GM12878 (cell line): ENCODE results near the gene LAMA4. TPM values are rescaled to one million over a fixed set of nuclear protein-coding genes. Genes with fewer than 3 reads are reported as not detected.

Source experiments
- ATAC-seq: fragments of 200-7000 bp; cut with Tn5 transposase; 3 replicates; pipeline ENCODE4 v1.9.1; 2020; ENCODE audit warnings: mild to moderate bottlenecking, moderate library complexity
- BruUV-seq: library from RNA; stranded (reverse); fragments of 400-500 nt; replicated peaks from 2 replicates; lab custom pipeline; 2021; lab: Mats Ljungman, UMichigan
- CTCF ChIA-PET: fragments of 300-600 bp; sonication (Branson Sonifier 250); formaldehyde crosslinking; extraction: SDS; loops from one replicate; lab custom pipeline; 2021; ENCODE audit warnings: inconsistent platforms; lab: Yijun Ruan, JAX
- POLR2A ChIA-PET: fragments of 350-600 bp; formaldehyde crosslinking; extraction: SDS; loops from one replicate; lab custom pipeline; 2021; ENCODE audit warnings: inconsistent platforms; lab: Charles Lee
- RAD21 ChIA-PET: fragments of 300-600 bp; sonication (Branson Sonifier 250); formaldehyde crosslinking; loops from one replicate; lab custom pipeline; 2023; ENCODE audit warnings: antibody characterized with exemption; ENCODE audit not compliant: unreplicated experiment; lab: Charles Lee
- SMC1A ChIA-PET: fragments of 300-600 bp; sonication (Branson Sonifier 250); formaldehyde crosslinking; loops from one replicate; lab custom pipeline; 2023; ENCODE audit not compliant: unreplicated experiment, uncharacterized antibody; lab: Charles Lee
- DNase-seq: peaks from one replicate; pipeline ENCODE4 v3.0.0-alpha.2; 2011; ENCODE audit warnings: low read depth, low spot score
- FAIRE-seq: peaks from 3 replicates; lab custom pipeline; 2011; peaks lifted over from hg19 to GRCh38; lab: Jason Lieb, UNC
- H2AFZ ChIP-seq: 2 replicates; pipeline ENCODE4 v1.6.0; 2011; ENCODE audit warnings: low read depth, low read length, control low read depth; ENCODE audit not compliant: control insufficient read depth
- H3K27ac ChIP-seq: 2 replicates; pipeline ENCODE4 v1.5.1; 2011; ENCODE audit warnings: control low read depth; ENCODE audit not compliant: control insufficient read depth, insufficient read depth
- H3K27me3 ChIP-seq, 2 experiments: replicated peaks in 1 of 2; 2 replicates each; pipeline versions ENCODE4 v1.6.0 to v1.6.1; 2011; ENCODE audit warnings: low read length in 1 of 2; ENCODE audit not compliant: control insufficient read depth in 2 of 2, insufficient read depth in 2 of 2
- H3K36me3 ChIP-seq, 2 experiments: 2 replicates each; pipeline ENCODE4 v1.5.1; 2011; ENCODE audit warnings: low read length in 1 of 2; ENCODE audit not compliant: control insufficient read depth in 2 of 2, insufficient read depth in 2 of 2
- H3K4me1 ChIP-seq: 2 replicates; pipeline ENCODE4 v1.6.1; 2011; ENCODE audit warnings: mild to moderate bottlenecking, low read length, moderate library complexity, mixed read lengths; ENCODE audit not compliant: control insufficient read depth, insufficient read depth
- H3K4me2 ChIP-seq: 2 replicates; pipeline ENCODE4 v1.6.0; 2011; ENCODE audit warnings: control low read depth; ENCODE audit not compliant: control insufficient read depth, insufficient read depth
- H3K4me3 ChIP-seq: fragments of 200-600 bp; sonication (generic); 2 replicates; pipeline ENCODE4 v1.5.1; 2016
- H3K79me2 ChIP-seq: 2 replicates; pipeline ENCODE4 v1.6.0; 2011; ENCODE audit warnings: low read length; ENCODE audit not compliant: control insufficient read depth, insufficient read depth
- H3K9ac ChIP-seq: 2 replicates; pipeline ENCODE4 v1.8.0; 2011; ENCODE audit warnings: low read length, control low read depth, mixed read lengths; ENCODE audit not compliant: control insufficient read depth, insufficient read depth
- H3K9me3 ChIP-seq: replicated peaks from 3 replicates; pipeline ENCODE4 v1.5.1; 2011; ENCODE audit warnings: mild to moderate bottlenecking, low read length; ENCODE audit not compliant: control insufficient read depth, insufficient read depth
- H4K20me1 ChIP-seq: 2 replicates; pipeline ENCODE4 v1.6.0; 2011; ENCODE audit not compliant: control insufficient read depth, insufficient read depth
- BACH1 ChIP-seq: fragments of 450-650 bp; IDR thresholded peaks from 2 replicates; pipeline ENCODE4 v1.6.1; 2017; ENCODE audit warnings: mild to moderate bottlenecking, borderline replicate concordance
- BMI1 ChIP-seq: fragments of 450-650 bp; IDR thresholded peaks from 2 replicates; pipeline ENCODE4 v1.6.1; 2016; ENCODE audit warnings: mild to moderate bottlenecking, moderate library complexity, borderline replicate concordance
- HDAC6 ChIP-seq: fragments of 200-600 bp; sonication (generic); IDR thresholded peaks from one replicate; pipeline ENCODE4 v1.8.0; 2017; ENCODE audit warnings: antibody characterized with exemption; ENCODE audit not compliant: unreplicated experiment
- IKZF2 ChIP-seq, 2 experiments: fragments of 450-650 bp; IDR thresholded peaks; 2 replicates each; pipeline ENCODE4 v1.6.1; 2017; ENCODE audit warnings: mild to moderate bottlenecking in 2 of 2, moderate library complexity in 2 of 2
- IRF4 ChIP-seq: IDR thresholded peaks from 2 replicates; pipeline ENCODE4 v1.6.1; 2011; ENCODE audit warnings: low read depth, low read length
- JUNB ChIP-seq: IDR thresholded peaks from 2 replicates; pipeline ENCODE4 v1.6.1; 2016; ENCODE audit warnings: antibody characterized with exemption, mild to moderate bottlenecking
- LARP7 ChIP-seq: fragments of 450-650 bp; IDR thresholded peaks from 2 replicates; pipeline ENCODE4 v1.6.1; 2017; ENCODE audit warnings: mild to moderate bottlenecking
- PAX5 ChIP-seq: IDR thresholded peaks from 2 replicates; pipeline ENCODE4 v1.6.1; 2011; ENCODE audit warnings: low read depth, low read length, borderline replicate concordance
- SP1 ChIP-seq: IDR thresholded peaks from one replicate; pipeline ENCODE4 v1.6.1; 2011; ENCODE audit warnings: low read depth, low read length
- TCF12 ChIP-seq: IDR thresholded peaks from 2 replicates; pipeline ENCODE4 v1.6.1; 2011; ENCODE audit warnings: low read depth, mild to moderate bottlenecking, low read length
- TCF3 ChIP-seq: IDR thresholded peaks from 2 replicates; pipeline ENCODE4 v1.6.1; 2012; ENCODE audit warnings: low read depth, mild to moderate bottlenecking, low read length, borderline replicate concordance; ENCODE audit not compliant: insufficient read depth
- WGBS: methylation state at CpG from one replicate; pipeline ENCODE4 v1.1.6; 2016; ENCODE audit warnings: low lambda C conversion rate; ENCODE audit not compliant: insufficient replicate concordance, insufficient coverage; ENCODE audit errors: missing lambda C conversion rate; 5-methylcytosine and 5-hydroxymethylcytosine counted together
- in situ Hi-C: fragments of 300-500 bp; cut with MboI; formaldehyde crosslinking; loops from 9 replicates; pipeline ENCODE4 v1.14.3; 2018; ENCODE audit warnings: mixed read lengths
- intact Hi-C: fragments of 100-400 bp; cut with micrococcal nuclease; formaldehyde crosslinking; loops from one replicate; pipeline ENCODE4 v1.14.2; 2022; ENCODE audit not compliant: unreplicated experiment
- polyA plus RNA-seq, 11 experiments: library from polyadenylated mRNA; depleted of rRNA in 4 of 11; unstranded in 6 of 11; stranded (reverse) in 5 of 11; fragments of >200 nt; fragmentation: Nextera tagmentation in 4 of 11; fragmentation: Illumina TruSeq in 1 of 11; extraction: Ambion mirVana in 4 of 11; extraction: Trizol in 1 of 11; gene quantifications; 1 replicate in 1 of 11; 2 replicates in 10 of 11; pipeline versions ENCODE4 v1.2.1 to v1.2.3, GENCODE V29; 2011 to 2016; ENCODE audit warnings: inconsistent platforms in 2 of 11, missing spikeins in 2 of 11, low read depth in 1 of 11
- total RNA-seq, 4 experiments: library from RNA; depleted of rRNA in 3 of 4; stranded (reverse); fragments of >200 nt in 3 of 4; fragmentation: Illumina TruSeq in 1 of 4; extraction: Trizol in 1 of 4; gene quantifications; 2 replicates each; pipeline versions ENCODE4 v1.2.1 to v1.2.3, GENCODE V29; 2013 to 2021
- TF ChIP-seq, protein P1 (sequence below): IDR thresholded peaks from 2 replicates; pipeline ENCODE4 v1.6.1; 2012; ENCODE audit warnings: low read length, inconsistent platforms
- TF ChIP-seq, protein P2 (sequence below): IDR thresholded peaks from 2 replicates; pipeline ENCODE4 v1.6.1; 2011; ENCODE audit warnings: borderline replicate concordance, low read depth, mild to moderate bottlenecking, moderate library complexity, mixed read lengths, low read length; ENCODE audit not compliant: insufficient read depth; ENCODE audit errors: extremely low read length
- TF ChIP-seq, protein P3 (sequence below): IDR thresholded peaks from 2 replicates; pipeline ENCODE4 v1.6.1; 2011; ENCODE audit warnings: borderline replicate concordance, low read depth, mild to moderate bottlenecking, moderate library complexity, low read length; ENCODE audit not compliant: insufficient read depth, poor library complexity, severe bottlenecking

The LAMA4 gene
- total and polyA plus RNA-seq, 10 of the 15 experiments (the other 5 are each of a cell fraction or from before 2014, with no cell fraction given), result 0.11 to 0.21 (median 0.14) TPM; not detected in 7

DNA sequence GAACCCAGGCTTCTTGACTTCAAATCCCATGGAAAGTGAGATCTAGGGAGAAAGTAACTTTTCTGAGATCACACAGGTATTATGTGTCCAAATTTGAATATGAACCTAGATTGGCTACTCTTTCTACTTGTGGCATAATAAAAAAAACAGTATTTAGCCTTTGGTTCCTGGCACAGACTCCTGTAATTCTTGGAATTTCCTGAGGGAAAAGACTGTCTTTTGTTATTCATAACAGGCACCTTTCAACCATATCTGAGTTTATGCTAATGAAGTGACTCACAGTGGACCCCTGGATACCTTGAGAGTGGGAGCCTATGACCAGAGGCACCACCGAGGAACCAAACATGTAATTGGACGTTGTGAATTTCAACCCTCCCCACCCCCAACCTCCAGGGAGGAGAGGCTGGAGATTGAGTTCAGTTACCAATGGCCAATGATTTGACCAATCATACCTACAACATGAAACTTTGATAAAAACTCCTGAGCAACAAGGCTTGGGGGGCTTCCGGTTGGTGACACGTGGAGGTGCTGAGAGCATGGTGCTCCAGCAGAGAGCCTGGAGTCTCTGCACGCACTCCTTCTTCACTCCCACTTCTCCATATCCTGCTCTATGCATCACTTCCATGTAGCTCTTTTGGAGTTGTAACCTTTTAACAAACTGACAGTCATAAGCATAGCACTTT lies 48.8 kb downstream of the LAMA4 start:
- no peaks in the 10 kb centered on the region for H3K36me3 ChIP-seq
- POLR2A ChIA-PET, result no interaction called here
- ATAC-seq (no peak), DNase-seq (no peak)
- no peak overlapping the region for H3K4me2 ChIP-seq
- H3K27ac ChIP-seq, result no peak overlapping the region
- no peak overlapping the region for H3K9ac ChIP-seq
- SMC1A ChIA-PET, result no interaction called here
- no peaks in the 10 kb centered on the region; the same call in 1 of the 2 replicates for H3K4me1 ChIP-seq
- TF ChIP-seq HDAC6, result no peak
- TF ChIP-seq BMI1, result no peak
- TF ChIP-seq TCF3, result no peak
- no peak for TF ChIP-seq JUNB
- TF ChIP-seq LARP7, result no peak
- TF ChIP-seq, protein P1, sequence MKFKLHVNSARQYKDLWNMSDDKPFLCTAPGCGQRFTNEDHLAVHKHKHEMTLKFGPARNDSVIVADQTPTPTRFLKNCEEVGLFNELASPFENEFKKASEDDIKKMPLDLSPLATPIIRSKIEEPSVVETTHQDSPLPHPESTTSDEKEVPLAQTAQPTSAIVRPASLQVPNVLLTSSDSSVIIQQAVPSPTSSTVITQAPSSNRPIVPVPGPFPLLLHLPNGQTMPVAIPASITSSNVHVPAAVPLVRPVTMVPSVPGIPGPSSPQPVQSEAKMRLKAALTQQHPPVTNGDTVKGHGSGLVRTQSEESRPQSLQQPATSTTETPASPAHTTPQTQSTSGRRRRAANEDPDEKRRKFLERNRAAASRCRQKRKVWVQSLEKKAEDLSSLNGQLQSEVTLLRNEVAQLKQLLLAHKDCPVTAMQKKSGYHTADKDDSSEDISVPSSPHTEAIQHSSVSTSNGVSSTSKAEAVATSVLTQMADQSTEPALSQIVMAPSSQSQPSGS, result no peak
- no peak for TF ChIP-seq TCF12
- TF ChIP-seq, protein P2, sequence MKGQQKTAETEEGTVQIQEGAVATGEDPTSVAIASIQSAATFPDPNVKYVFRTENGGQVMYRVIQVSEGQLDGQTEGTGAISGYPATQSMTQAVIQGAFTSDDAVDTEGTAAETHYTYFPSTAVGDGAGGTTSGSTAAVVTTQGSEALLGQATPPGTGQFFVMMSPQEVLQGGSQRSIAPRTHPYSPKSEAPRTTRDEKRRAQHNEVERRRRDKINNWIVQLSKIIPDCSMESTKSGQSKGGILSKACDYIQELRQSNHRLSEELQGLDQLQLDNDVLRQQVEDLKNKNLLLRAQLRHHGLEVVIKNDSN, result no peak
- no peak for TF ChIP-seq BACH1
- TF ChIP-seq PAX5, result no peak
- TF ChIP-seq IRF4, result no peak
- no peak for TF ChIP-seq SP1
- TF ChIP-seq, protein P3, sequence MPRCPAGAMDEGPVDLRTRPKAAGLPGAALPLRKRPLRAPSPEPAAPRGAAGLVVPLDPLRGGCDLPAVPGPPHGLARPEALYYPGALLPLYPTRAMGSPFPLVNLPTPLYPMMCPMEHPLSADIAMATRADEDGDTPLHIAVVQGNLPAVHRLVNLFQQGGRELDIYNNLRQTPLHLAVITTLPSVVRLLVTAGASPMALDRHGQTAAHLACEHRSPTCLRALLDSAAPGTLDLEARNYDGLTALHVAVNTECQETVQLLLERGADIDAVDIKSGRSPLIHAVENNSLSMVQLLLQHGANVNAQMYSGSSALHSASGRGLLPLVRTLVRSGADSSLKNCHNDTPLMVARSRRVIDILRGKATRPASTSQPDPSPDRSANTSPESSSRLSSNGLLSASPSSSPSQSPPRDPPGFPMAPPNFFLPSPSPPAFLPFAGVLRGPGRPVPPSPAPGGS, result no peak
- TF ChIP-seq IKZF2 (IDR thresholded peaks at IDR 0.05), result no peak
- TF ChIP-seq, all 136 proteins: peak for 0
- no peaks in the 10 kb centered on the region for H4K20me1 ChIP-seq
- no peaks in the 10 kb centered on the region for H3K79me2 ChIP-seq
- WGBS, result 61% methylated on average over 5 of the region's 5 CpGs
- CTCF ChIA-PET, result interaction anchor here (1.2 kb wide), 1 partner anchor 26 kb away, joined by 4 read pairs; no protein-coding TSS in a partner anchor
- no peak overlapping the region for H3K4me3 ChIP-seq
- no TSS peak for BruUV-seq
- FAIRE-seq, result no peak
- intact Hi-C loops, result no loop called here
- RAD21 ChIA-PET, result interaction anchor here (1.1 kb wide), 1 partner anchor 28 kb away, joined by 3 read pairs; no protein-coding TSS in a partner anchor
- no peaks in the 10 kb centered on the region for H3K9me3 ChIP-seq
- in situ Hi-C loops, result no loop called here
- no peak overlapping the region for H2AFZ ChIP-seq
- H3K27me3 ChIP-seq, result no peaks in the 10 kb centered on the region
